ENCODE results near the gene RASGRF1. TPM values are rescaled to one million over a fixed set of nuclear protein-coding genes. Genes with fewer than 3 reads are reported as not detected.

The RASGRF1 gene
- total and polyA plus RNA-seq, 9 of the 15 experiments (the other 6 are each of a cell fraction or from before 2014, with no cell fraction given): 0.03 to 0.58 (median 0.06) TPM; not detected in 1

- DNase-seq (ENCODE audit: extremely low read depth in 1 of 4, low spot score in 3 of 4): no peak
- CTCF ChIA-PET (ENCODE audit: low intra/inter-chr PET ratio): no interaction called here
- Histone ChIP-seq H3K4me3 (no peak overlapping the region), H3K27ac (ENCODE audit: extremely low read depth, low read depth, low read length) (no peak overlapping the region), H3K36me3 (ENCODE audit: control insufficient read depth, insufficient read depth, low read length) (no peaks in the 10 kb centered on the region), H2AFZ (ENCODE audit: low read depth, low read length) (no peak overlapping the region), H3K27me3 (ENCODE audit: control insufficient read depth in 2 of 2, insufficient read depth in 2 of 2, low read length in 2 of 2) (peaks cover 0 to 2% of the 10 kb centered on the region in 2 experiments; a peak in 2 of 5 replicates), H3K9me1 (ENCODE audit: control insufficient read depth, insufficient read depth, low read length) (no peaks in the 10 kb centered on the region), H4K20me1 (replicated peaks; ENCODE audit: control insufficient read depth, insufficient read depth, low read length) (peaks cover 3% of the 10 kb centered on the region; the same call in 1 of the 2 replicates), H3K79me2 (ENCODE audit: control insufficient read depth, insufficient read depth, low read length) (no peaks in the 10 kb centered on the region), H3K9me3 (replicated peaks; ENCODE audit: control insufficient read depth, insufficient read depth, low read depth, low read length) (no peaks in the 10 kb centered on the region), H3K4me2 (ENCODE audit: insufficient read depth, low read length) (no peak overlapping the region), H3K9ac (ENCODE audit: insufficient read depth in 1 of 2, low read depth in 2 of 2, low read length in 2 of 2) (no peak overlapping the region), H3K4me1 (replicated peaks in 1 of 2; ENCODE audit: control insufficient read depth in 2 of 2, insufficient read depth in 2 of 2, low read length in 2 of 2) (no peaks in the 10 kb centered on the region)
- no TSS peak for BruUV-seq (replicated peaks)
- no peak for ATAC-seq
- POLR2A ChIA-PET: no interaction called here
- under 1% methylated on average over 8 of the region's 8 CpGs for WGBS (ENCODE audit: insufficient coverage, low coverage, missing lambda C conversion rate)
- FAIRE-seq: no peak
- in situ Hi-C loops (cut with MboI): no loop called here
- intact Hi-C loops (cut with micrococcal nuclease): no loop called here
- no peak for TF ChIP-seq HMGN3 (IDR thresholded peaks at IDR 0.05; ENCODE audit: borderline replicate concordance, extremely low read depth, insufficient read length, low read depth, low read length)
- TF ChIP-seq ZFP36 (IDR thresholded peaks at IDR 0.05; ENCODE audit: low read depth, low read length, partially characterized antibody): peak; percentile 43
- TF ChIP-seq ZBTB11 (CRISPR knock-in tag; IDR thresholded peaks at IDR 0.05): 0 out of 6 replicates have a peak, but pooled peaks of 1 of the 3 experiments have one; percentile 36
- TF ChIP-seq CAMTA2 (CRISPR knock-in tag; conservative IDR thresholded peaks at IDR 0.05): no peak
- TF ChIP-seq SMARCE1 (IDR thresholded peaks at IDR 0.05): no peak
- no peak for TF ChIP-seq IRF1 (CRISPR knock-in tag; IDR thresholded peaks at IDR 0.05; ENCODE audit: borderline replicate concordance)
- no peak for TF ChIP-seq EP400 (IDR thresholded peaks at IDR 0.05)
- TF ChIP-seq ZNF695 (CRISPR knock-in tag; IDR thresholded peaks at IDR 0.05): no peak
- no peak for TF ChIP-seq HMG20B (CRISPR knock-in tag; IDR thresholded peaks at IDR 0.05)
- TF ChIP-seq ZBTB2 (IDR thresholded peaks at IDR 0.05): no peak
- TF ChIP-seq HDAC8 (tag; IDR thresholded peaks at IDR 0.05): no peak
- TF ChIP-seq PREB (CRISPR knock-in tag; IDR thresholded peaks at IDR 0.05): no peak
- TF ChIP-seq HBP1 (CRISPR knock-in tag; IDR thresholded peaks at IDR 0.05): no peak
These were observed 24.7 kb downstream of the RASGRF1 start for GRCh38 chr15:79065706-79066376.
